Stimulated activated CD4-positive, alpha-beta T cell treated with anti-CD3 and anti-CD28 coated beads, Interleukin-4, amount 100 ng/mL, for 4 hours (primary cell): ENCODE measurements around the gene STX18.

Experiments used
- DNase-seq, 2 experiments: peaks; one replicate each; pipeline ENCODE4 v3.0.0-alpha.2; 2020

The STX18 gene

GRCh38 chr4:4415806-4416805 is 125.7 kb downstream of the STX18 start:
- DNase-seq, result no peak

GRCh38 chr4:4415107-4415805 is 126.6 kb downstream of the STX18 start:
- no peak for DNase-seq

- DNase-seq, result no peak
Measured at GRCh38 chr4:4413806-4414205, 128.0 kb downstream of the STX18 start.

GRCh38 chr4:4413373-4413725 is 128.5 kb downstream of the STX18 start:
- DNase-seq, result no peak

- no peak for DNase-seq
Measured at GRCh38 chr4:4412641-4413372, 129.0 kb downstream of the STX18 start.

- DNase-seq, result no peak
Measured at GRCh38 chr4:4411906-4412305, 129.9 kb downstream of the STX18 start.

- no peak for DNase-seq
Measured at GRCh38 chr4:4410271-4410670, 131.6 kb downstream of the STX18 start.

GRCh38 chr4:4409416-4410115 is 132.3 kb downstream of the STX18 start:
- DNase-seq, result no peak

GRCh38 chr4:4408576-4409335 is 133.1 kb downstream of the STX18 start:
- no peak for DNase-seq

- DNase-seq, result no peak
Measured at GRCh38 chr4:4408132-4408523, 133.7 kb downstream of the STX18 start.

- no peak for DNase-seq
Measured at GRCh38 chr4:4407299-4408131, 134.3 kb downstream of the STX18 start.

GRCh38 chr4:4406455-4407298 is 135.2 kb downstream of the STX18 start:
- no peak for DNase-seq

- DNase-seq, result no peak
Measured at GRCh38 chr4:4405358-4405962, 136.4 kb downstream of the STX18 start.

GRCh38 chr4:4402966-4403365 is 138.9 kb downstream of the STX18 start:
- DNase-seq, result no peak

GRCh38 chr4:4401036-4401435 is 140.8 kb downstream of the STX18 start:
- DNase-seq, result no peak

GRCh38 chr4:4398430-4398829 is 143.4 kb downstream of the STX18 start:
- no peak for DNase-seq

GRCh38 chr4:4397441-4397819 is 144.4 kb downstream of the STX18 start:
- DNase-seq, result no peak

- DNase-seq, result no peak
Measured at GRCh38 chr4:4396628-4397440, 145.0 kb downstream of the STX18 start.
